Fibroblast of skin of left biceps (primary cell): ENCODE data around the gene NDUFA6.

ENCODE experiments used
- DNase-seq, 2 experiments: peaks; one replicate each; pipeline ENCODE4 v3.0.0-alpha.2; 2013; ENCODE audit warnings: low read depth in 2 of 2

Gene NDUFA6

DNA sequence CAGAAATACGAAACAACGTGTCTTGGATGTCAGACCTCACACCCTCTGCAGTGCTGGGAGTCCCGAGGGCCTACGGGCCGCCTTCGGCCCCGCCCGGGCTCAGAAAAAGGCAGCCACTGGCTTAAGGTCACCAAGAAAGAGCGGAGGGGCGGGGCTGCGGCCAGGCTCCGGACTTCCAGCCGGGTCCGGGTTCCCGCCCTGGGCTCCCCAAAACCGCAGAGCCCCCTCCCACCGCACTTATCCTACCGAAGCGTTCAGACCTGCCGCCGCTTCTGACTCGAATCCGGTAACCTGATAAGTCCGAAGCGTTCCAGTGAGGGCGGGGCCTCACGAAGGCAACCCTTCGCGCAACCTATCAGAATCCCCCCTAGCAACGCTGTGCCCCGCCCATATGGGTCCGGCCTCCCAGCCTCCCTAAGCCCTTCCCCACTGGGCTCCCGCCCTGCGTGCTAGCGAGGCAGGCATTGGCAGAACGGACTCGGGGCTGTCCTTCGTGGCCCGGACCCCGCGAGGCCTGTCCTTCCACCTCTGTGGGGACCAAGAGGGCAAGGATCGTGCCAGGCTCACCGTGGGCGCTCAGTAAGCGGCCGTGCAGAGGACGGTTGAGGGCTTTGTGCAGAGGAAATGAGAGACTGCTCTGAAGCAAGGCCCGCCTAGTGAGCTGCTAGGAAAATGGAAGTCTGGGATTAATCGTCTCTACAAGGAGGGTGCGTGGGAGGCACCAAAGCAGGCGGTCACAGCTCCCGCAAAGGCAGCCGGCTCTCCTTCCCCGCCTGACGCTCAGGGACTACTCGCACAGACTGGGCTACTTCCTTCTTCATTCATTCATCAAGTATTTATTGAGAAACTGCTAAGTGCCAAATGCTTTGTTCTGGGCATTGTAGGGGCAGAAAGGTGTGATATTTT is 19.8 kb downstream of the NDUFA6 start, which contains the start of gene NAGA:
Gene NAGA, minus strand, starts transcription at position 296 of the 906 bp plus-strand sequence. CDS start 515 bp downstream, outside the sequence.
- peak; percentile 80 for DNase-seq

DNA sequence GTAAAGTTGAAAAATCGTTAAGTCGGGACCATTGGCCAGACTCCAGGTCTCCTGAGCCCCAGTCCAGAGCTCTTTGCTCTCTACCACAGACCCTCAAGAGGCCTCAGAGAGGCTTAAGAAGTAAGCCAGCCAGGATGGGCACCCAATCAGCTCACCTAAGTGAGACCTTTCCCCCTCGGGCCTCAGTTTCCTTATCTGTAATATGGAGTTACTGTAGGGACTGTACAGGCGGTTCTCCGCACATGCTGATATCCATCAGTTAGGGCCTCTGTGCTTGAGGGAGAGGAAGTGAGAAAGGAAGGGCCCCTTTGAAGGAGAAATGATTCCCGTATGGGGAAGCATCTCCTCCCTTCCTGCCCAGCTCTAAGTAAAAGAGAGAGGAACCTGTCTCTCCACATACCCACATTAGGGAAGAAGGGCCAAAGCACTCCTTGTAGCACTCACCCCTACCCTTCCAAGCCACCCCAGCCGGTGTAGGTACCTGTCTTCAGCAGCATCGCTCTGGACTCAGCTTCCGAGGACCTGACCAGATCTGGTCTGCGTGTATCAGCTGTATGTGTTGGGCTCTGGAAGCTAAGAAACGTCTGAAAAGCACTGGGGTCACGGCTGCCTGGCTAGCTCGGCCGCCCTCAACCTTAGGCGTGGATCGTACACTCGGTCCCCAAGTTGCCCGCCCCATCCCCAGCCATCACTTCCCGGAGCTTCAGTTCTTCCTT is 20.6 kb downstream of the NDUFA6 start:
- DNase-seq: no peak

DNA sequence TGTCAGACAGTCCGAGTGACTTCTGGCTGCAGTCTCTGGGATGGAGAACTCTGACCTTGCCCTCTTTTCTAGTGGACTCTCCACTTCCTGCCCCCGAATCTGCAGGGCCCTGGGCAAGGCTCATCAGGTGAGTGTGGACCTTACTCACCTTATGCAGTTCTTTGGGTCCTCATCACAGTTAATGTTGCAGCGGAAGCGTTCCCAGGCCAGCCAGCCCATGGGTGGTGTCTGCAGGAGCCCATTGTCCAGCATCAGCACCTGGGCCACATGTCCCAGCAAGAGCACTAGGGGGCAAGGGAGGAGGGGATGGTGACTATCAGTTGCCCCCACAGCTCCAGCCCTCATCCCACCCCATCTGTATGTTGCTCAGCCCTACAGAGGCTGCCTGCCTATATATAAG is 22.3 kb downstream of the NDUFA6 start:
- DNase-seq: no peak

DNA sequence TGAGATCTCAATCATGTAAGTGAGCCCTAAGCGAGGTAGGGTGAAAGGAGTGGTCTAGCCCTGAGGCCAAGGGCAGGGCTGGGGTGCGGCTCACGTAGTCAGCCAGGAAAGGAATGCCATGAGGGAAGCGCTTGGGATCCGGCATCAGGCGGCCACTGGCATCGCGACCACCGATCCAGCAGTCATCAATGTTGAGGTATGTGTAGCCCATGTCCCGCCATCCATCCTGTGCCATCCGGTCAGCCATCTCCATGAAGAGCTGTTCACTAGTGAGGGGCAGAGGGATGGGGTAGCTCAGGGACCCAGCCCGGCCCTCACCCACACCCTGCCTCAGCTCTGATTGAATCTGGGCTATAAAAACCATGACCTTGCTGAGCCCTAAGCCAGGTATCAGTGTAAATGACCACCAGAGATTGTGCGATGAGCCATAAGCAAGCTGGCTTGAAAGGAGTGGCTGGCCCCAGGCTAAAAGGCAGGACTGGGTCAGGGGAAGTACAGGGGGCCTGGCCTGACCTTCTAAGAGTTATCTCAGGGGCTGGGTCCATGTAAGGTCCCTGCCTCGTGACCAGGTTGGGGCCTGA is 22.8 kb downstream of the NDUFA6 start:
- no peak for DNase-seq

DNA sequence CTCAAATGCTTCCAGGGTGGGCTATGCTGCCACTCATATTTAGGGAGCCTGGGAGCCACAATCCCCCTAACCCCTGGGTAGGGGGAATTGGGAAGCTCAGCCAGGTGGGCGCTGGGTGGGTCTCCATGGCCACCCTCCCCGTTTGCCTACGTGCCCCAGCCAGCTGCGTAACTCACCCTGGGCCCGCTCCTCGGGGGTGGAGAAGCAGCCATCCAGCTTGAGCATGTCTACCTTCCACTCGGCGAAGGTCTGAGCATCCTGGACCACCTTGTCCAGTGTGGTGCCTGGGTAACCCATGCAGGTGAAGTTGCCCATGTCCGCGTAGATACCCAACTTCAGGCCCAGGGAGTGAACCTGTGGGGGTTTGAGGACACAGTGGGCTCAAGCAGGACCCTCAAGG is 23.6 kb downstream of the NDUFA6 start:
- no peak for DNase-seq

DNA sequence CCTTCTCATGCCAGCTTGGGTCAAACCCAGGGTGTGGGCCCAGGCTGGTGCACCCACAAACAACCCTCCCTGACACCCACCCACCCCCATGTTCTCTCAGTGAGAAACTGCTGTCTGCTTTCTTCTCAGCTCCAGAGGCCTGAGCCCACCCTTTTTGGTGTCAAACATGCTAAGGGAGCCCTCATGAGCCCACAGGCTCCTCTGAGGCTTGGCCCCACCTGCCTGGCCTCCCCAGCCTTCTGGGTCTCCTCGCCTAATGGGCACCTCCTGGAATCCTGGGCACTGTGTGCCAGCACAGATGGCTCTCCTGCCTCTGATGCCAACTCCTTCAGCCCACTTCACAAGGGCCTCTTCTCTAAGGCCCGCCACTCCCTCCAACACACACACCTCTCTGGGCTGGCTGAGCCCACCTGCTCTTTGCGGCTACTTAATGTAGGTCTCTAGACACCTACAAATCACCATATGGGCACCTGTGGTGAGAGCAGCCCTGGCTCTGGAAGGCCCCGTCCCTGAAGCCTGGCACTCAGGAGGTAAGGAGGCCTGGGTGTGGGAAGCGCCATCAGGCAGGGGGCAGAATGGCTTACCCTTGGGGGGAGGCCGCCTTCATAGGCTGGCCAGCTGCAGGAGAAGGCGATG is 24.3 kb downstream of the NDUFA6 start:
- DNase-seq: no peak

DNA sequence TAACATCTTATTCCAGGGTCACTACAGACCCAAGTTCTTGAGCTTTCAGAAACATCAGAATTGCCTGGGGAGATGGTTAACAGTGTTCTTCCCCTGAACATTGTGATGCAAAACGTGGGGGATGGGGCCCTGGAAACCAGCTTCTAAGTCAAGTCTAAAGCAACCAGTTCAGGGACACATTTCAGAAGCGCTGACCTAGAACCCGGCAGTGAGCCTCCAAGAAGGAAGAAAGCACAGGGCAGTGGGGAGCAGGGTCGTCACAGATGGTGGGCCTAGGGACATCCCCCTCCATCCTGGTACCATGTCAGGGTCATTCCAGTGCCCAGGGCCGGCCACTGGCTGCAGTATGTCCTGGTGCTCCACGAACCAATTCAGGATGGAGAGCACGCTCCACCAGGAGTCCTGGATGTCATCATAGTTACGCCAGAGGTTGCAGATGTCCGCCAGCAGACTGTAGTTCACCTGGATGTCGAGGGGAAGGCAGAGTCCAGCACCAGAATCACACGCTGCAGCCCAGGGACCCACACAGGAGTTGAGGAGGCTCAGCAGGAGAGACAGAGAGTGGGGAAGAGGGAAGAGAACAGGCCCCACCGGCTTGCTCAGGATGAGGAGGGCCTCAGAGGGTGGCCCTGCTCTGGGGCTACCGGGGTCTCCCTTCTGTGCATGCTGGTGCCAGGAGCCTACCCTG is 25.0 kb downstream of the NDUFA6 start:
- DNase-seq: no peak

DNA sequence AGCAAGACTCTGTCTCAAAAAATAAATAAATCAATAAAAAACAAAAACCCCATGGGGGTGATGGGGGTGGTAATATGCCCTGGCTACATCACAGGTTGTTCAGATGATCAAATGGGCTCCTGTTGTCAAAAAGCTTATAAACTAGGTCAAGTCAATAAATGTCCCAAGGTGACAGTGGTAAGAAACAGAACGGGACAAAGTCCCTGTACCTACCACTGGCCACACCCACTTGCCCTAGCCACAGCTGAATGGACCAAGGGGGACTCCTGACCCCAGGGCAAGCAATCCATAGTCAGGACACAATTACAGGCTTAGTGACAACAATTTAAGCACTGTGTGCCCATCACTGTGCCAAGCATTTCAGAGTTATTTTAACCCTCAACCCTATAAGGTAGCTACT is 25.9 kb downstream of the NDUFA6 start:
- DNase-seq: no peak

DNA sequence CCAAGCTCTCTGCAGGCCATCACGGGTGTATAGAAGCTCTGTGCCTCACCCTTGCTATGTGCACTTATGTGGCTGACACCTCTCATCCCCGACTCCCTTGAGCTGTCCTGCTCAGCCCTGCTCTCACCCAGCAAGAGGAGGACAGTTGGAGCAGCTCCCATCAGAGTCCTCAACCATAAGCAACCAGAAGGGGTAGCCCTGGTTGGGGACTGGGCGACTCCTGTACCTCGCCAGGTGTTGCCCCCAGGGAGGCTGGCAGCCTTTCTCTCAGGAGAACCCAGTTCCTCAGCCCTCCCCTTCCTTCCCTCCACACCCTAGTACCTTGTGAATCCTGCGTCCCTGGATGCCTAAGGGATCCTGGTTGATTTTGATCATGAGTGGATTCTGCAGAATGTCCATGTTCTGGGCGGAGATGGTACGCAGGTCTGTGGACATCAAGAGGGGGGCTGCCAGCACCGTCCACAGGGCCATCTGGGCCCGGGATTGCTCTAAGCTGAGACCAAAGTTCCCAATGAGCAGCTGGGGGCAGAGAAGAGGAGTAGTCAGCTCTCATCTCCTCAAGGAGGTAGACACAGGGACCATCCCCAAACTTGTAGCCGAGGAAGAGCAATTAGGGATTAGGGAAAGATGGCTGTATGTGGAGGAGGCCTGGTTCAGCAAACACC is 27.9 kb downstream of the NDUFA6 start:
- no peak for DNase-seq

DNA sequence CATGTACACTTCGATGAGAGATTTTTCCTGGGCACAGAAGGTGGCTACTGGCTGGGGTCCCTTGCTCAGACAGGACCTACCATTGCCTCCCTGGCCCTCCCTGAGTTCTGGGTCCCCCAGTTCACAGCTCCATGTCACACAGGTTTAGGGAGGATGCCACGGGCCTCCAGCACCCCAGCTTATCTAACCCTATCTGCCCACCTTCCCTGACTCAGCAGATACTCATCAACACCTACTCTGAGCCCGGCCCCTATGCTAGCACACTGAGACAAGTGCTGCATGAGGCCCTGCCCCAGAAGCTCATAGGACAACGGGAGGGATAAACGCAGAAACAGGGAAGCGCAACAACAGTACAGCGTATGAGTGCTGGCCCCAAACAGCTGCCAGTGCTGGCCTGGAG is 29.5 kb downstream of the NDUFA6 start:
- DNase-seq: no peak

DNA sequence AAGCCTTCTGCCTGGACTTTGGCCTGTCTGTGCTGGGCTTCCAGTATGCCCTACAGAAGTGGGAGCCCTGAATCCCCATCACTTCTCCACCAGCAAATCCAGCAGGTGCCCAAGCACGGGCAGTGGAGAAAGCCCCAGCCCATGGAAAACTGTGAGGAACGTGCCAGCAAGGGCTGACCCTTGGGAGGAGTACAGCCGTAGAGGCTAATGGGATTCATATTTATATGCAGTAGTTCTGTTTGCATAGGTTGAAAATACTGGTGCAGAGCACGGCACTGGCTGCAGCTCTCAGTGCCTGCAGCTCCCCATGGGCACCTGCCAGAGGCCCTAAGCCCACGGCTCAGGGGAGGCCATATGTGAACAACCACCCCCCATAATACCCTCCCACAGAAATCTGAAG is 30.1 kb downstream of the NDUFA6 start:
- DNase-seq: no peak

DNA sequence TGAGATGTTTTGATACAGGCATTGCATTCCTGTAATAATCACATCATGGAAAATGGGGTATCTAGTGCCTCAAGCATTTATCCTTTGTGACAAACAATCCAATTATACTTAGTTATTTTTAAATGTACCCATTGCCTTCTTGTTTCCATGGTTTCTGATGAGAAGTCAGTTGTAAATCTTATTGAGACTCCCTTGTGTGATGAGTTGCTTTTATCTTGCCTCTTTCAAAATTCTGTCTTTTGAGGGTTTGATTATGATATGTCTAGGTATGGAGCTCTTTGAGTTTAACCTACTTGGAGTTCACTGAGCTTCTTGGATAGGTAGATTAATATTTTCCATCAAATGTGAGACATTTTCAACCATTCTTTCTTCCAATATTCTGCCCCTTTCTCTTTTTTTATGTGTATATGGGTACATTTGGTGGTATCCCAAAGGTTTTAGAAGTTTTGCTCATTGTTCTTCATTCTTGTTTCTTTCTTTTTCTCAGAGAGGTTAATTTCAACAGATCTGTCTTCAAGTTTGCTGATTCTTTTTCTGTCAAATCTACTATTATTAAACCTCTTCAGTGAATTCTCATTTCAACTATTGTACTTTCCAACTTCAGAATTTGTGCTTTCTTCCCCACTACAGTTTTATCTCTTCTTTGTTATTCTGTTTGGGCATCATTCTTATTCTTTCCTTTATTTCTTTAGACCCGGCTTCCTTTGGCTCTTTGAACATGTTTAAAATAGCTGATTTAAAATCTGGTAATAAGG is 33.6 kb downstream of the NDUFA6 start:
- no peak for DNase-seq

DNA sequence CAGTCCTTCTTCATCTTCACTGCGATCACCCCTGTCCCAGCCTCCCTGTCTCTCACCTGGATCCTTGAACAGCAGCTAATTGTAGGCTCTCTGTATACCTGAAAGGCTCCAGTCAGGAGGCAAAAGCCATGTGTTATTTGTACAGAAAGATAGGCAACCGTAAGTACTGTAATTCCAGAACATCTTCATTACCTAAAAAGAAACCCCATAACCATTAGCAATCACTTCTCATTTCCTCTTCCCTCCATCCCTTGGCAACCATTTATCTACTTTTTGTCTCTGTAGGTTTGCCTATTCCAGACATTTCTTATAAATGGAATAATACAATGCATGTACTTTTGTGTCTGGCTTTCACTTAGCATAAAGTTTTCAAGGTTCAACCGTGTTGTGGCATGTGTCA is 37.8 kb downstream of the NDUFA6 start:
- DNase-seq: no peak

DNA sequence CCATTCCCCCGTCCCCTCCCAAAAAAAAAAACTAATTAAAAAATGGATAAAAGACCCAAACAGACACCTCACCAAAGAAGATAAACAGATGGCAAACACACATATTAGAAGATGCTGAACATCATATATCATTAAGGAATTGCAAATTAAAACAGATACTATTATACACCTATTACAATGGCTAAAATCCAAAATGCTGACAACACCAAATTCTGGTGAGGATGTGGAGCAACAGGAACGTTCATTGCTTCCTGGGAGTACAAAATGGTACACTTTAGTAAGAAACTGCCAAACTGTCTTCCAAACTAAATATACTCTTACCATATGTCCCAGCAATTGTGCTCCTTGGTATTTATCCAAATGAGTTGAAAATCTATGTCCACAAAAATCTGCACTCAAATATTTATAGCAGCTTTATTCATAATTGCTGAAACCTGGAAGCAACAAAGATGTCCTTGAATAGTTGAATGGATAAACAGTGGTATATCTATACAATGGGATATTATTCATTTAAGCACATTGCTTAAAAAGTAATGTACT is 39.9 kb downstream of the NDUFA6 start:
- DNase-seq: no peak

DNA sequence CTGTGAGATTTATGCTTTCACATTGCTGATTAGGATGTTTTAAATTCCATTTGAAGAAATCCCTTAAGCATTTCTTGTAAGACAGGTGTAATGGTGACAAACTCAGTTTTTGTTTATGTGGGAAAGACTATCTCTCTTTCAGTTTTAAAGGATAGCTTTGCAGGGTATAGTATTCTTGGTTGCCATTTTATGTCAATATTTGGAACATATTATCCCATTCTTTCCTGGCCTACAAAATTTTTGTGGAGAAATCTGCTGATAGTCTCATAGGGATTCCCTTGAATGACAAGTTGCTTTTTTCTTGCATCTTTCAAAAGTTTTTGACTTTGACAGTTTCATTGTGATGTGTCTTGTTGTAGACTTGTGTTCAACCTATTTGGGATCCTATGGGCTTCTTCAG is 48.8 kb downstream of the NDUFA6 start:
- DNase-seq: no peak

DNA sequence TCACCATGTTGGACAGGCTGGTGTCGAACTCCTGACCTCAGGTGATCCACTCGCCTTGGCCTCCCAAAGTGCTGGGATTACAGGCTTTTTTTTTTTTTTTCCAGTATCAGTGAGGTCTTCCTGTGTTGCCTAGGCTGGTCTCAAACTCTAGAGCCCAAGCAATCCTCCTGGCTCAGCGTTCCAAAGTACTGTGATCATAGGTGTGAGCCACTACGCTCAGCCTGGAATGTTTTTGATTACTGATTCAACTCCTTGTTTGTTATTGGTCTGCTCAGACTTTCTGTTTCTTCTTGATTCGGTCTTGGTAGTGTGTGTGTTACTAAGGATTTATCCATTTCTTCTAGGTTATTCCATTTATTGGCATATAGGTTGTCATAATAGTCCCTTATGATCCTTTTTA is 51.3 kb downstream of the NDUFA6 start:
- no peak for DNase-seq
